Stomach smooth muscle (tissue), 2 donors: Measurements from ENCODE around the gene ARHGEF7.

ENCODE experiments used
- H3K27ac ChIP-seq: one replicate; pipeline ENCODE4 v1.7.0; 2013; ENCODE audit warnings: mild to moderate bottlenecking, low read length, inconsistent platforms
- H3K27me3 ChIP-seq, 2 donors: one replicate each; pipeline ENCODE4 v1.7.0; 2013; ENCODE audit warnings: low read length in 2 of 2; ENCODE audit not compliant: insufficient read depth in 2 of 2, control insufficient read depth in 1 of 2
- H3K36me3 ChIP-seq, 2 donors: one replicate each; pipeline ENCODE4 v1.7.0; 2013; ENCODE audit warnings: low read length in 2 of 2; ENCODE audit not compliant: control insufficient read depth in 2 of 2, insufficient read depth in 2 of 2
- H3K4me1 ChIP-seq: one replicate; pipeline ENCODE4 v1.7.0; 2013; ENCODE audit warnings: low read length; ENCODE audit not compliant: control insufficient read depth, insufficient read depth
- H3K4me3 ChIP-seq, 2 donors: one replicate each; pipeline ENCODE4 v1.7.0; 2013; ENCODE audit warnings: low read length in 2 of 2
- H3K9ac ChIP-seq, 2 donors: one replicate each; pipeline ENCODE4 v1.7.0; 2013; ENCODE audit warnings: low read length in 2 of 2, mild to moderate bottlenecking in 1 of 2
- H3K9me3 ChIP-seq, 2 donors: one replicate each; pipeline ENCODE4 v1.7.0; 2013; ENCODE audit warnings: low read length in 2 of 2; ENCODE audit not compliant: control insufficient read depth in 2 of 2
- donor health status: healthy.
- donor health status: Pancreatic carcinoma.

The ARHGEF7 gene

GRCh38 chr13:111225166-111225565, 110.1 kb downstream of the ARHGEF7 start:
- Histone ChIP-seq H3K9ac (no peak overlapping the region), H3K27ac (no peak overlapping the region), H3K4me3 (no peak overlapping the region), H3K27me3 (no peaks in the 10 kb centered on the region), H3K36me3 (peaks cover 0 to 13% of the 10 kb centered on the region in 2 donors), H3K4me1 (peaks cover 4% of the 10 kb centered on the region), H3K9me3 (no peaks in the 10 kb centered on the region)

- H3K27ac ChIP-seq = no peak overlapping the region
- H3K4me1 ChIP-seq = no peaks in the 10 kb centered on the region
- H3K27me3 ChIP-seq = no peaks in the 10 kb centered on the region
- peaks cover 0 to 13% of the 10 kb centered on the region in 2 donors for H3K36me3 ChIP-seq
- H3K9ac ChIP-seq = no peak overlapping the region
- H3K9me3 ChIP-seq = no peaks in the 10 kb centered on the region
- H3K4me3 ChIP-seq = no peak overlapping the region
These were observed 110.9 kb downstream of the ARHGEF7 start for GRCh38 chr13:111225810-111226546.

DNA sequence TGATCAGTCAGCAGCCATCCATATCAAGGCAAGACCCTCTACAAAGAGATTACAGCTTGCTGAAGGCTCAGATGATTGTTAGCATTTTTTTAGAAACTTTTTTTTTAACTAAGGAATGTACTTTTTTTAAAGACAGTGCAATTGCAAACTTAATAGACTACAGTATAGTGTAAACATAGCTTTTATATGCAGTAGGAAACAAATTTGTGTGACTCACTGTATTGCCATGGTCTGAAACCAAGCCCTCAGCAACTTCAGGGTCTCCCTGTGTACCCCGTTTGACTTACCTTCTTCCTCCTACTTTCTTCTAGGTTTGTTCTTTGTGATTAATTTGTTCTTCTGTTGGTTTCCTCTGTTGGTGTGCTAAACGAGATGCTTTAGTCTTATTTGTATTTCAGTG, 112.3 kb downstream of the ARHGEF7 start:
- no peak overlapping the region for H3K4me3 ChIP-seq
- H3K27me3 ChIP-seq = no peaks in the 10 kb centered on the region
- no peak overlapping the region for H3K9ac ChIP-seq
- peaks cover 0 to 13% of the 10 kb centered on the region in 2 donors for H3K36me3 ChIP-seq
- no peak overlapping the region for H3K27ac ChIP-seq
- H3K9me3 ChIP-seq = no peaks in the 10 kb centered on the region
- peaks cover 2% of the 10 kb centered on the region for H3K4me1 ChIP-seq

GRCh38 chr13:111228262-111229144, 113.4 kb downstream of the ARHGEF7 start:
- Histone ChIP-seq H3K9me3 (no peaks in the 10 kb centered on the region), H3K4me1 (peaks cover 2% of the 10 kb centered on the region), H3K9ac (no peak overlapping the region), H3K4me3 (no peak overlapping the region), H3K36me3 (peaks cover 0 to 13% of the 10 kb centered on the region in 2 donors), H3K27ac (no peak overlapping the region), H3K27me3 (no peaks in the 10 kb centered on the region)

- no peak overlapping the region for H3K27ac ChIP-seq
- no peaks in the 10 kb centered on the region for H3K9me3 ChIP-seq
- H3K27me3 ChIP-seq = no peaks in the 10 kb centered on the region
- H3K4me3 ChIP-seq = no peak overlapping the region
- H3K36me3 ChIP-seq = peaks cover 6 to 20% of the 10 kb centered on the region in 2 donors
- H3K9ac ChIP-seq = no peak overlapping the region
- H3K4me1 ChIP-seq = peaks cover 2% of the 10 kb centered on the region
These were observed 115.3 kb downstream of the ARHGEF7 start for GRCh38 chr13:111230385-111230930.

- H3K4me1 ChIP-seq = peaks cover 2% of the 10 kb centered on the region
- H3K9ac ChIP-seq = no peak overlapping the region
- H3K9me3 ChIP-seq = no peaks in the 10 kb centered on the region
- no peak overlapping the region for H3K4me3 ChIP-seq
- no peak overlapping the region for H3K27ac ChIP-seq
- H3K36me3 ChIP-seq = peaks cover 6 to 18% of the 10 kb centered on the region in 2 donors
- no peaks in the 10 kb centered on the region for H3K27me3 ChIP-seq
These were observed 117.1 kb downstream of the ARHGEF7 start for GRCh38 chr13:111232191-111232590.

GRCh38 chr13:111233080-111233479, 118.0 kb downstream of the ARHGEF7 start:
- H3K27me3 ChIP-seq = no peaks in the 10 kb centered on the region
- H3K27ac ChIP-seq = no peak overlapping the region
- peaks cover 6 to 18% of the 10 kb centered on the region in 2 donors for H3K36me3 ChIP-seq

GRCh38 chr13:111239764-111240670, 124.9 kb downstream of the ARHGEF7 start:
- no peaks in the 10 kb centered on the region for H3K27me3 ChIP-seq
- H3K36me3 ChIP-seq = peaks cover 0 to 18% of the 10 kb centered on the region in 2 donors
- H3K4me3 ChIP-seq = no peak overlapping the region
- H3K9ac ChIP-seq = no peak overlapping the region
- H3K9me3 ChIP-seq = no peaks in the 10 kb centered on the region
- no peak overlapping the region for H3K27ac ChIP-seq
- no peaks in the 10 kb centered on the region for H3K4me1 ChIP-seq

More at GRCh38 chr13:111233080-111233479, 118.0 kb downstream of the ARHGEF7 start:
- Histone ChIP-seq H3K9ac (no peak overlapping the region), H3K4me1 (peaks cover 2% of the 10 kb centered on the region), H3K4me3 (no peak overlapping the region), H3K9me3 (no peaks in the 10 kb centered on the region)

DNA sequence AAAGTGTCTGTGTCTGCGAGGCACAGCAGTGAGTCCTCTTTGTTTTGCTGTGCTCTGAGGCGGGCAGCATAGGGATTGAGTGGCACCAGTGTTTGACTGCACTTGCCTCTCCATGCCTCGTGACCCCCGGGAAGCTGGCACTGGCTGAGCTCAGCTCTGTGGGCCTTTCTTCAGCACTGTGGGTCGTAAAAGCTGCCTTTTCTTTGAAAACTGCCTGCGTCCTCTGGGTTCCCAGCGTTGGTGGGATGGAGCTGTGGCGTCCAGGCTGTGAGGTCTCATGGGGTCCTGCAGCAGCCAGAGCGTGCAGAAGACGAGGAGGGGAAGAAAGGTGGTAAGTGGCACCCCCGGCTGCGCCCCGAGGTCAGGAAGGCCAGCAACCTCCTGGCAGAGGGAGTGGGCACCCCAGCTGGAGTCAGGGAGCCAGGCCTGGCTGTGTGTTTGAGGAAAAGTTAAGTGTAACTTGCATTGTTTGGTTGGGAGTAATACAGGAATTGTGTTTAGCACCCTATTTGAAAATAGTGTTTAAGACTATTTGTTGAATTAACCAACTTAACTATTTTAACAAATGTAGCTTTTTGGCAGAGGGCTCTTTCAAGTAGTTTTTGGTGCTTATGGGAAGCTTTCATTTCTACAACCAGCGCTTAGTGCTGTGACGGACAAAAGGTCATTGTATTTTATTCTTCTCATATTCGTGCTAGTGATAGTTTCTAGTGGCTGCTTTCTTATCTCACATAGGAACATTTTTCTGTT, 126.1 kb downstream of the ARHGEF7 start:
- Histone ChIP-seq H3K9ac (no peak overlapping the region), H3K27ac (no peak overlapping the region), H3K9me3 (no peaks in the 10 kb centered on the region), H3K4me1 (no peaks in the 10 kb centered on the region), H3K4me3 (no peak overlapping the region), H3K27me3 (no peaks in the 10 kb centered on the region), H3K36me3 (peaks cover 10 to 22% of the 10 kb centered on the region in 2 donors)
